Thymus (tissue), 11 donors: ENCODE data around the gene SLC26A3. TPM values are rescaled to one million over a fixed set of nuclear protein-coding genes. Genes with fewer than 3 reads are reported as not detected.

Experiments used
- DNase-seq, 9 donors: peaks; one replicate each; pipeline ENCODE4 v3.0.0-alpha.2; 2013; ENCODE audit warnings: low spot score in 9 of 9, low read depth in 6 of 9, missing footprints in 1 of 9
- H3K27ac ChIP-seq, 2 donors: one replicate each; pipeline ENCODE4 v1.5.1; 2013; ENCODE audit warnings: control low read depth in 1 of 2, low read depth in 1 of 2, low read length in 1 of 2, mild to moderate bottlenecking in 1 of 2, moderate library complexity in 1 of 2
- H3K27me3 ChIP-seq, 2 donors: one replicate each; pipeline ENCODE4 v1.5.1; 2013; ENCODE audit warnings: low read length in 1 of 2; ENCODE audit not compliant: control insufficient read depth in 2 of 2, insufficient read depth in 1 of 2
- H3K36me3 ChIP-seq, 2 donors: one replicate each; pipeline ENCODE4 v1.5.1; 2013; ENCODE audit warnings: low read length in 1 of 2, mild to moderate bottlenecking in 1 of 2, moderate library complexity in 1 of 2; ENCODE audit not compliant: control insufficient read depth in 2 of 2, insufficient read depth in 2 of 2
- H3K4me1 ChIP-seq, 2 donors: one replicate each; pipeline ENCODE4 v1.5.1; 2013; ENCODE audit warnings: low read length in 2 of 2; ENCODE audit not compliant: control insufficient read depth in 2 of 2, insufficient read depth in 2 of 2
- H3K4me3 ChIP-seq, 2 donors: one replicate each; pipeline ENCODE4 v1.5.1; 2013; ENCODE audit warnings: low read length in 2 of 2, control low read depth in 1 of 2, mild to moderate bottlenecking in 1 of 2
- H3K9me3 ChIP-seq, 2 donors: one replicate each; pipeline ENCODE4 v1.5.1; 2013; ENCODE audit warnings: low read length in 1 of 2, mild to moderate bottlenecking in 1 of 2; ENCODE audit not compliant: control insufficient read depth in 2 of 2, insufficient read depth in 1 of 2
- WGBS: extraction: QIAGEN DNeasy Blood & Tissue Kit; methylation state at CpG from one replicate; pipeline ENCODE4 v1.1.7; 2013; 5-methylcytosine and 5-hydroxymethylcytosine counted together
- polyA plus RNA-seq: library from polyadenylated mRNA; stranded (reverse); fragments of 200-250 nt; gene quantifications from one replicate; pipeline ENCODE4 v1.2.3, GENCODE V29; 2013
- total RNA-seq: library from RNA; stranded (reverse); fragments of 120-200 nt; gene quantifications from one replicate; pipeline ENCODE4 v1.2.4, GENCODE V29; 2013
- donor health status: healthy.

The SLC26A3 gene
- total and polyA plus RNA-seq, 2 donors, result 0.09 to 0.11 TPM

GRCh38 chr7:107779647-107780099 is 23.4 kb downstream of the SLC26A3 start:
- H3K36me3 ChIP-seq, result no peaks in the 10 kb centered on the region
- H3K27ac ChIP-seq, result no peak overlapping the region
- no peaks in the 10 kb centered on the region for H3K4me1 ChIP-seq
- no peak for DNase-seq
- H3K9me3 ChIP-seq, result no peaks in the 10 kb centered on the region
- 88% methylated on average over 6 of the region's 6 CpGs for WGBS
- no peaks in the 10 kb centered on the region for H3K27me3 ChIP-seq
- no peak overlapping the region for H3K4me3 ChIP-seq

DNA sequence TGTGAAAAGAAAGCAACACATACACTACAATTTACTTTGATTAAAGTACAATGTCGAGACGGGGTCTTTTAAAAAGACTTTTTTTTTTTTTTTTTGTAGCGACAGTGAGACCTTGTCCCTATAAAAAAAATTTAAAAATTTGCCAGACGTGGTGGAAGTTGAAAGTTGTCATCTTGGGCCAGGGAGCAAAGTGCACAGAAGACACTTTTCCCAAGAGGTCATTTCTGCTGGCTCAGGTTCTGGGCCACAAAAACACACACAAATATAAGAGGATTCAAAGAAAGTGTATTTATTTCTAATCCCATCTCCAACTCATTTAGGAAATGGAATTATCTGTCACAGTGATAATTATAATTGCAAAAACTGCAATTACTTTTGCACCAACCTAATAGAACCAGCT is 24.7 kb downstream of the SLC26A3 start:
- no peaks in the 10 kb centered on the region for H3K36me3 ChIP-seq
- WGBS, result 97% methylated on average over 4 of the region's 4 CpGs
- DNase-seq, result no peak

GRCh38 chr7:107777702-107778101 is 25.3 kb downstream of the SLC26A3 start:
- Histone ChIP-seq H3K36me3 (no peaks in the 10 kb centered on the region), H3K4me1 (no peaks in the 10 kb centered on the region), H3K27ac (no peak overlapping the region), H3K9me3 (no peaks in the 10 kb centered on the region), H3K27me3 (no peaks in the 10 kb centered on the region), H3K4me3 (no peak overlapping the region)
- no peak for DNase-seq
- 95% methylated on average over 3 of the region's 3 CpGs for WGBS

More for the DNA sequence above, 24.7 kb downstream of the SLC26A3 start:
- Histone ChIP-seq H3K4me1 (no peaks in the 10 kb centered on the region), H3K27me3 (no peaks in the 10 kb centered on the region), H3K9me3 (no peaks in the 10 kb centered on the region), H3K4me3 (no peak overlapping the region), H3K27ac (no peak overlapping the region)

GRCh38 chr7:107773027-107773426 is 30.0 kb downstream of the SLC26A3 start:
- H3K4me3 ChIP-seq, result no peak overlapping the region
- WGBS, result 90% methylated on average over 2 of the region's 2 CpGs
- no peaks in the 10 kb centered on the region for H3K36me3 ChIP-seq
- no peaks in the 10 kb centered on the region for H3K27me3 ChIP-seq
- DNase-seq, result no peak
- H3K27ac ChIP-seq, result no peak overlapping the region
- no peaks in the 10 kb centered on the region for H3K4me1 ChIP-seq
- H3K9me3 ChIP-seq, result no peaks in the 10 kb centered on the region

- no peak overlapping the region for H3K27ac ChIP-seq
- WGBS, result 91% methylated on average over 1 of the region's 1 CpG
- DNase-seq, result no peak
- no peaks in the 10 kb centered on the region for H3K36me3 ChIP-seq
- no peak overlapping the region for H3K4me3 ChIP-seq
- no peaks in the 10 kb centered on the region for H3K4me1 ChIP-seq
- H3K27me3 ChIP-seq, result no peaks in the 10 kb centered on the region
- no peaks in the 10 kb centered on the region for H3K9me3 ChIP-seq
Measured at GRCh38 chr7:107768263-107768662, 34.8 kb downstream of the SLC26A3 start.

GRCh38 chr7:107767391-107767790 is 35.6 kb downstream of the SLC26A3 start:
- H3K36me3 ChIP-seq, result no peaks in the 10 kb centered on the region
- DNase-seq, result no peak
- H3K9me3 ChIP-seq, result no peaks in the 10 kb centered on the region
- no peak overlapping the region for H3K4me3 ChIP-seq
- H3K4me1 ChIP-seq, result no peaks in the 10 kb centered on the region
- WGBS, result 96% methylated on average over 2 of the region's 2 CpGs
- H3K27ac ChIP-seq, result no peak overlapping the region
- no peaks in the 10 kb centered on the region for H3K27me3 ChIP-seq

- Histone ChIP-seq H3K4me3 (no peak overlapping the region), H3K9me3 (no peaks in the 10 kb centered on the region), H3K36me3 (peaks cover 17 to 56% of the 10 kb centered on the region in 2 donors), H3K4me1 (no peaks in the 10 kb centered on the region), H3K27ac (no peak overlapping the region), H3K27me3 (no peaks in the 10 kb centered on the region)
- DNase-seq, result no peak
- WGBS, result 90% methylated on average over 1 of the region's 1 CpG
Measured at GRCh38 chr7:107758667-107759066, 44.4 kb downstream of the SLC26A3 start.

- Histone ChIP-seq H3K27ac (no peak overlapping the region), H3K27me3 (no peaks in the 10 kb centered on the region), H3K4me1 (no peaks in the 10 kb centered on the region), H3K36me3 (peaks cover 30 to 70% of the 10 kb centered on the region in 2 donors), H3K4me3 (no peak overlapping the region), H3K9me3 (no peaks in the 10 kb centered on the region)
- DNase-seq, result no peak
- 98% methylated on average over 2 of the region's 2 CpGs for WGBS
Measured at GRCh38 chr7:107754642-107755041, 48.4 kb downstream of the SLC26A3 start.

DNA sequence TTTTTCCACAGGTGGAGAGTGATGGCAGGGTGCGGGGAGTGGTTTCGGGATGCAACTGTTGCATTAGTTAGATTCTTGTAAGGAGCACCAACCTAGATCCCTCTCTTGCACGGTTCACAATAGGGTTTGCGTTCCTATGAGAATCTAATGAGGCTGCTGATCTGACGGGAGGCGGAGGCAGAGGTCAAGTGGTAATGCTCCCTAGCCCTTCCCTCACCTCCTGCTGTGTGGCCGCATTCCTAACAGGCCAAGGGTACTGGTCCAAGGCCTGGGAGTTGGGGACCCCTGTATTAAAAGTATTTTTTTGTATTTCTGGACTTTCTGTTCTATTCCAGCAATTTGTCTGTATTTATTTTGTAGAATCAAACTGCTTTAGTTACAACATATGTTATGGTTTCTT is 51.9 kb downstream of the SLC26A3 start:
- H3K27ac ChIP-seq, result no peak overlapping the region
- no peaks in the 10 kb centered on the region for H3K27me3 ChIP-seq
- DNase-seq, result no peak
- 98% methylated on average over 7 of the region's 7 CpGs for WGBS
- H3K36me3 ChIP-seq, result peaks cover 18 to 46% of the 10 kb centered on the region in 2 donors
- no peak overlapping the region for H3K4me3 ChIP-seq
- H3K9me3 ChIP-seq, result no peaks in the 10 kb centered on the region
- no peaks in the 10 kb centered on the region for H3K4me1 ChIP-seq

DNA sequence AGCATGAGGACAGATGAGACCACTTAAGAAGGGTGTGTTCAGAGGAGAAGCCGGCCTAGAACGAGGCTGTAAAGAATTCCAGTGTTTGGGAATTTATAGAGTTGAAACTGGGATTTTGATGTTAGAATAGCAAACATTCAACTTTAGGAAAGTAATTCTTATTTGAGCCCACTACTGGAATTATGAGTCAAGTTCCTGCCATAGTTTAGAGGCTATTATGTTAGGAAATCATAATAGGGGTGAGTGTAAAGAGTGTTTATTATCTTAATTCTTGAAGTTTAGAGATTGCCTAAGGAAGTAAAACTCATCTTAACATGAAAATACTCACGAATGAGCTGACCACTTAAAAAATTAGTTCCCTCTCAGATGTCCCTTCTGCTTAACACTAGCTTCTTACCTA is 57.0 kb downstream of the SLC26A3 start:
- H3K27me3 ChIP-seq, result no peaks in the 10 kb centered on the region
- H3K9me3 ChIP-seq, result no peaks in the 10 kb centered on the region
- WGBS, result 90% methylated on average over 3 of the region's 3 CpGs
- peaks cover 7 to 15% of the 10 kb centered on the region in 2 donors for H3K36me3 ChIP-seq
- H3K27ac ChIP-seq, result no peak overlapping the region
- peaks cover 17 to 18% of the 10 kb centered on the region in 2 donors for H3K4me1 ChIP-seq
- no peak overlapping the region for H3K4me3 ChIP-seq
- DNase-seq, result no peak
